Muscle layer of colon (tissue), 2 donors: ENCODE results near the gene CCDC66.
"Not testable (repeated sequence)": the region's sequence is repeated elsewhere in the genome, so short reads cannot be mapped to it uniquely, and the experiment has no call there.

ENCODE experiments used
- H3K27ac ChIP-seq: one replicate; pipeline ENCODE4 v1.7.0; 2013; ENCODE audit warnings: low read depth, mild to moderate bottlenecking, low read length, moderate library complexity
- H3K27me3 ChIP-seq, 2 donors: one replicate each; pipeline ENCODE4 v1.7.0; 2013; ENCODE audit warnings: low read length in 2 of 2, mild to moderate bottlenecking in 2 of 2; ENCODE audit not compliant: insufficient read depth in 2 of 2, control insufficient read depth in 1 of 2
- H3K36me3 ChIP-seq: one replicate; pipeline ENCODE4 v1.7.0; 2013; ENCODE audit warnings: mild to moderate bottlenecking, low read length; ENCODE audit not compliant: insufficient read depth
- H3K4me1 ChIP-seq: one replicate; pipeline ENCODE4 v1.7.0; 2013; ENCODE audit warnings: mild to moderate bottlenecking, low read length; ENCODE audit not compliant: insufficient read depth
- H3K4me3 ChIP-seq, 2 donors: one replicate each; pipeline ENCODE4 v1.7.0; 2013; ENCODE audit warnings: low read length in 2 of 2, low read depth in 1 of 2, mild to moderate bottlenecking in 1 of 2, moderate library complexity in 1 of 2
- H3K9ac ChIP-seq: one replicate; pipeline ENCODE4 v1.7.0; 2013; ENCODE audit warnings: low read length
- H3K9me3 ChIP-seq: one replicate; pipeline ENCODE4 v1.7.0; 2013; ENCODE audit warnings: mild to moderate bottlenecking, low read length
- donor health status: abdominal sarcoma.
- donor health status: Adenocarcinoma of cecum.

Gene CCDC66

GRCh38 chr3:56593455-56594158 is 36.6 kb downstream of the CCDC66 start:
- H3K4me1 ChIP-seq: no peaks in the 10 kb centered on the region
- H3K36me3 ChIP-seq: peaks cover 7% of the 10 kb centered on the region
- no peaks in the 10 kb centered on the region for H3K9me3 ChIP-seq
- no peak overlapping the region for H3K9ac ChIP-seq
- H3K4me3 ChIP-seq: no peak overlapping the region
- H3K27ac ChIP-seq: no peak overlapping the region
- no peaks in the 10 kb centered on the region for H3K27me3 ChIP-seq

GRCh38 chr3:56595975-56596840 is 39.2 kb downstream of the CCDC66 start:
- no peaks in the 10 kb centered on the region for H3K9me3 ChIP-seq
- H3K4me1 ChIP-seq: no peaks in the 10 kb centered on the region
- no peak overlapping the region for H3K27ac ChIP-seq

GRCh38 chr3:56608479-56608878 is 51.5 kb downstream of the CCDC66 start:
- not testable (repeated sequence) for H3K4me1 ChIP-seq, H3K27me3 ChIP-seq, H3K9me3 ChIP-seq, H3K9ac ChIP-seq, H3K4me3 ChIP-seq, H3K27ac ChIP-seq
- peaks cover 15% of the 10 kb centered on the region for H3K36me3 ChIP-seq

More at GRCh38 chr3:56595975-56596840, 39.2 kb downstream of the CCDC66 start:
- Histone ChIP-seq H3K27me3 (no peaks in the 10 kb centered on the region), H3K36me3 (peaks cover 7% of the 10 kb centered on the region), H3K9ac (no peak overlapping the region), H3K4me3 (no peak overlapping the region)

GRCh38 chr3:56610669-56611335 is 53.8 kb downstream of the CCDC66 start:
- H3K9me3 ChIP-seq: no peaks in the 10 kb centered on the region
- H3K27me3 ChIP-seq: no peaks in the 10 kb centered on the region
- H3K4me1 ChIP-seq: no peaks in the 10 kb centered on the region
- no peak overlapping the region for H3K27ac ChIP-seq
- H3K9ac ChIP-seq: no peak overlapping the region
- no peak overlapping the region for H3K4me3 ChIP-seq
- peaks cover 21% of the 10 kb centered on the region for H3K36me3 ChIP-seq

- Histone ChIP-seq H3K4me1 (no peaks in the 10 kb centered on the region), H3K9me3 (no peaks in the 10 kb centered on the region), H3K4me3 (no peak overlapping the region), H3K27me3 (no peaks in the 10 kb centered on the region), H3K9ac (no peak overlapping the region), H3K36me3 (peaks cover 19% of the 10 kb centered on the region), H3K27ac (no peak overlapping the region)
These were observed 54.4 kb downstream of the CCDC66 start for GRCh38 chr3:56611364-56611763.

GRCh38 chr3:56612146-56612545 is 55.2 kb downstream of the CCDC66 start:
- H3K4me1 ChIP-seq: no peaks in the 10 kb centered on the region
- peaks cover 20% of the 10 kb centered on the region for H3K36me3 ChIP-seq
- H3K4me3 ChIP-seq: no peak overlapping the region
- H3K27ac ChIP-seq: no peak overlapping the region
- no peaks in the 10 kb centered on the region for H3K9me3 ChIP-seq
- H3K9ac ChIP-seq: no peak overlapping the region
- H3K27me3 ChIP-seq: no peaks in the 10 kb centered on the region

GRCh38 chr3:56613016-56613415 is 56.0 kb downstream of the CCDC66 start:
- H3K27me3 ChIP-seq: no peaks in the 10 kb centered on the region
- H3K9ac ChIP-seq: no peak overlapping the region
- H3K9me3 ChIP-seq: no peaks in the 10 kb centered on the region
- no peak overlapping the region for H3K27ac ChIP-seq
- peaks cover 29% of the 10 kb centered on the region for H3K36me3 ChIP-seq
- no peak overlapping the region for H3K4me3 ChIP-seq
- no peaks in the 10 kb centered on the region for H3K4me1 ChIP-seq

- Histone ChIP-seq H3K27ac (no peak overlapping the region), H3K27me3 (no peaks in the 10 kb centered on the region), H3K4me3 (no peak overlapping the region), H3K36me3 (peaks cover 45% of the 10 kb centered on the region), H3K9me3 (no peaks in the 10 kb centered on the region), H3K9ac (no peak overlapping the region), H3K4me1 (no peaks in the 10 kb centered on the region)
These were observed 59.6 kb downstream of the CCDC66 start for GRCh38 chr3:56616478-56617006.

GRCh38 chr3:56620371-56620770 is 63.4 kb downstream of the CCDC66 start:
- H3K4me1 ChIP-seq: no peaks in the 10 kb centered on the region
- peaks cover 52% of the 10 kb centered on the region for H3K36me3 ChIP-seq
- H3K27ac ChIP-seq: no peak overlapping the region
- no peak overlapping the region for H3K4me3 ChIP-seq
- H3K9me3 ChIP-seq: no peaks in the 10 kb centered on the region
- H3K9ac ChIP-seq: no peak overlapping the region
- no peaks in the 10 kb centered on the region for H3K27me3 ChIP-seq

GRCh38 chr3:56621681-56622080 is 64.7 kb downstream of the CCDC66 start:
- H3K27me3 ChIP-seq: no peaks in the 10 kb centered on the region
- no peak overlapping the region for H3K27ac ChIP-seq
- no peak overlapping the region for H3K4me3 ChIP-seq
- H3K4me1 ChIP-seq: no peaks in the 10 kb centered on the region
- H3K36me3 ChIP-seq: peaks cover 47% of the 10 kb centered on the region
- no peaks in the 10 kb centered on the region for H3K9me3 ChIP-seq
- H3K9ac ChIP-seq: no peak overlapping the region

GRCh38 chr3:56622381-56622780 is 65.4 kb downstream of the CCDC66 start:
- Histone ChIP-seq H3K27me3 (no peaks in the 10 kb centered on the region), H3K4me3 (no peak overlapping the region), H3K27ac (no peak overlapping the region), H3K36me3 (peaks cover 51% of the 10 kb centered on the region), H3K4me1 (no peaks in the 10 kb centered on the region), H3K9ac (no peak overlapping the region), H3K9me3 (no peaks in the 10 kb centered on the region)
